Measurements from ENCODE around the gene SPCS1. TPM values are rescaled to one million over a fixed set of nuclear protein-coding genes. Genes with fewer than 3 reads are reported as not detected.
A peak's percentile ranks its signal among the peaks of the same experiment; 100 is the strongest.

Gene SPCS1
- total RNA-seq, 1 experiment from 2014 or later = 101 TPM

- no peak for TF ChIP-seq ZBTB21 (CRISPR knock-in tag; IDR thresholded peaks at IDR 0.05; ENCODE audit: borderline replicate concordance)
- no peak for TF ChIP-seq ELF4 (CRISPR knock-in tag; IDR thresholded peaks at IDR 0.05; ENCODE audit: low read depth)
- TF ChIP-seq FOXP4 (CRISPR knock-in tag; IDR thresholded peaks at IDR 0.05) = no peak
- TF ChIP-seq CTCF (IDR thresholded peaks at IDR 0.05) = no peak
- 0 out of 2 replicates have a peak, but pooled peaks have one; percentile 33 for TF ChIP-seq ARID4B (CRISPR knock-in tag; IDR thresholded peaks at IDR 0.05; ENCODE audit: borderline replicate concordance)
- no peak for TF ChIP-seq MYBL2 (CRISPR knock-in tag; IDR thresholded peaks at IDR 0.05)
- no peak for TF ChIP-seq ZNF263 (CRISPR knock-in tag; IDR thresholded peaks at IDR 0.05; ENCODE audit: low read depth)
- TF ChIP-seq STAT6 (CRISPR knock-in tag; conservative IDR thresholded peaks at IDR 0.05; ENCODE audit: low read depth) = no peak
- TF ChIP-seq ZNF138 (CRISPR knock-in tag; conservative IDR thresholded peaks at IDR 0.05) = no peak
- no peak for TF ChIP-seq AR (CRISPR knock-in tag; IDR thresholded peaks at IDR 0.05)
- TF ChIP-seq MAX (CRISPR knock-in tag; IDR thresholded peaks at IDR 0.05) = peak; percentile 68; the same call in 1 of the 2 replicates
- TF ChIP-seq FOXJ3 (CRISPR knock-in tag; IDR thresholded peaks at IDR 0.05; ENCODE audit: borderline replicate concordance) = no peak
- TF ChIP-seq USF2 (CRISPR knock-in tag; IDR thresholded peaks at IDR 0.05) = peak; percentile 54; the same call in 1 of the 2 replicates
- TF ChIP-seq ZBTB43 (CRISPR knock-in tag; IDR thresholded peaks at IDR 0.05) = no peak
- no peak for TF ChIP-seq PRDM15 (CRISPR knock-in tag; IDR thresholded peaks at IDR 0.05)
These were observed 8.7 kb downstream of the SPCS1 start (continued) for GRCh38 chr3:52714335-52715302.

All from WTC11 (cell line).